ENCODE measurements around the gene ATP2B3.

Gene ATP2B3

GRCh38 chrX:153493085-153493484 is 24.4 kb upstream of the ATP2B3 start:
- no peaks in the 10 kb centered on the region for H3K9me2 ChIP-seq (replicated peaks; ENCODE audit: low read depth, low read length)
- no peaks in the 10 kb centered on the region for H3K9me3 ChIP-seq (ENCODE audit: insufficient read depth, low read depth, low read length)
- TF ChIP-seq CTCF (conservative IDR thresholded peaks at IDR 0.05; ENCODE audit: low read length) (no peak), EZH2phosphoT487 (IDR thresholded peaks at IDR 0.05; ENCODE audit: borderline replicate concordance) (no peak)
- no peaks in the 10 kb centered on the region for H3K79me2 ChIP-seq (ENCODE audit: insufficient read depth, low read length)
- H3K4me1 ChIP-seq (ENCODE audit: insufficient read depth, low read length, poor library complexity, severe bottlenecking): no peaks in the 10 kb centered on the region
- H3K4me3 ChIP-seq (ENCODE audit: low read length, poor library complexity, severe bottlenecking): no peak overlapping the region
- H3K27me3 ChIP-seq (ENCODE audit: insufficient read depth, low read length, poor library complexity, severe bottlenecking): no peaks in the 10 kb centered on the region
- H3K4me2 ChIP-seq (ENCODE audit: low read depth, low read length, poor library complexity, severe bottlenecking): no peak overlapping the region
- H3K9ac ChIP-seq (ENCODE audit: low read depth, low read length, poor library complexity, severe bottlenecking): no peak overlapping the region
- H2AFZ ChIP-seq (ENCODE audit: low read length): no peak overlapping the region
- no peaks in the 10 kb centered on the region for H3F3A ChIP-seq (ENCODE audit: low read depth)
- no peaks in the 10 kb centered on the region for H3K36me3 ChIP-seq (ENCODE audit: insufficient read depth, low read length)
- no peaks in the 10 kb centered on the region for H4K20me1 ChIP-seq (ENCODE audit: insufficient read depth, low read length, poor library complexity, severe bottlenecking)

GRCh38 chrX:153494061-153494460 is 23.4 kb upstream of the ATP2B3 start:
- Histone ChIP-seq H3K9me2 (replicated peaks; ENCODE audit: low read depth, low read length) (no peaks in the 10 kb centered on the region), H4K20me1 (ENCODE audit: insufficient read depth, low read length, poor library complexity, severe bottlenecking) (no peaks in the 10 kb centered on the region), H3F3A (ENCODE audit: low read depth) (no peaks in the 10 kb centered on the region), H2AFZ (ENCODE audit: low read length) (no peak overlapping the region), H3K4me3 (ENCODE audit: low read length, poor library complexity, severe bottlenecking) (no peak overlapping the region), H3K27me3 (ENCODE audit: insufficient read depth, low read length, poor library complexity, severe bottlenecking) (no peaks in the 10 kb centered on the region), H3K79me2 (ENCODE audit: insufficient read depth, low read length) (no peaks in the 10 kb centered on the region), H3K4me2 (ENCODE audit: low read depth, low read length, poor library complexity, severe bottlenecking) (no peak overlapping the region), H3K4me1 (ENCODE audit: insufficient read depth, low read length, poor library complexity, severe bottlenecking) (no peaks in the 10 kb centered on the region), H3K9ac (ENCODE audit: low read depth, low read length, poor library complexity, severe bottlenecking) (no peak overlapping the region), H3K36me3 (ENCODE audit: insufficient read depth, low read length) (no peaks in the 10 kb centered on the region), H3K9me3 (ENCODE audit: insufficient read depth, low read depth, low read length) (no peaks in the 10 kb centered on the region)
- no peak for TF ChIP-seq CTCF (conservative IDR thresholded peaks at IDR 0.05; ENCODE audit: low read length)
- TF ChIP-seq EZH2phosphoT487 (IDR thresholded peaks at IDR 0.05; ENCODE audit: borderline replicate concordance): no peak

GRCh38 chrX:153494541-153495361 is 22.7 kb upstream of the ATP2B3 start, which contains the start of gene BGN:
BGN (plus strand) TSS chrX:153494980; CDS start chrX:153504632, 9,652 bp downstream.
- Histone ChIP-seq H3K79me2 (ENCODE audit: insufficient read depth, low read length) (no peaks in the 10 kb centered on the region), H2AFZ (ENCODE audit: low read length) (no peak within 1 kb of the TSS), H3K4me3 (ENCODE audit: low read length, poor library complexity, severe bottlenecking) (no peak within 1 kb of the TSS), H3K4me2 (ENCODE audit: low read depth, low read length, poor library complexity, severe bottlenecking) (no peak within 1 kb of the TSS), H4K20me1 (ENCODE audit: insufficient read depth, low read length, poor library complexity, severe bottlenecking) (no peaks in the 10 kb centered on the region), H3K27me3 (ENCODE audit: insufficient read depth, low read length, poor library complexity, severe bottlenecking) (no peaks in the 10 kb centered on the region), H3K4me1 (ENCODE audit: insufficient read depth, low read length, poor library complexity, severe bottlenecking) (no peaks in the 10 kb centered on the region), H3K9ac (ENCODE audit: low read depth, low read length, poor library complexity, severe bottlenecking) (no peak within 1 kb of the TSS), H3K9me2 (replicated peaks; ENCODE audit: low read depth, low read length) (no peaks in the 10 kb centered on the region), H3K9me3 (ENCODE audit: insufficient read depth, low read depth, low read length) (no peaks in the 10 kb centered on the region), H3F3A (ENCODE audit: low read depth) (no peaks in the 10 kb centered on the region), H3K36me3 (ENCODE audit: insufficient read depth, low read length) (no peaks in the 10 kb centered on the region)
- no peak for TF ChIP-seq EZH2phosphoT487 (IDR thresholded peaks at IDR 0.05; ENCODE audit: borderline replicate concordance)
- TF ChIP-seq CTCF (conservative IDR thresholded peaks at IDR 0.05; ENCODE audit: low read length): no peak
